Measurements from ENCODE around the gene PLEKHM3. TPM values are rescaled to one million over a fixed set of nuclear protein-coding genes. Genes with fewer than 3 reads are reported as not detected.

PLEKHM3 gene
- total and polyA plus RNA-seq, 4 donors, result 3.0 to 18.3 (median 5.5) TPM

DNA sequence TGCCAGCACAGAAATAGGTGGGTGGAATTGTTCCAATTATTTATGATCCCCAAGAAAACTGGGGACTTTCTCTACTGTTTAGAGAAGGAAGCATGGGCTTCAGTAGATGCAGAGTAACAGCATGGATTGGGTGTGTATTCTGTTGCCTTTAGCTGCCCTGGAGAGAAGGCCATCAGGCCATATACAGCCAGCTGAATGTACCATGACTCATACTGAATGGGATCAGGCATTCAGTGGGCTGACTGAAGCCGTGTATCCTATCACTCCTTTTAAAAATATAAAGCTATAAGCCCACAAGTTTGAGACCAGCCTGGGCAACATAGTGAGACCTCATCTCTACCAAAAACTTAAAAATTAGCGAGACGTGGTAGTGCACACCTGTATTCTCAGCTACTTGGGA is 16.7 kb upstream of the PLEKHM3 start:
- no peak overlapping the region for H3K27ac ChIP-seq (ENCODE audit: low read depth in 1 of 2, low read length in 2 of 2)
- TF ChIP-seq JUND (IDR thresholded peaks at IDR 0.05), result no peak
- no peak overlapping the region for H3K4me3 ChIP-seq (ENCODE audit: low read depth in 1 of 3, low read length in 3 of 3)
- H3K27me3 ChIP-seq (ENCODE audit: control insufficient read depth in 4 of 4, insufficient read depth in 4 of 4, low read length in 3 of 4), result no peaks in the 10 kb centered on the region
- no peak for DNase-seq (ENCODE audit: low spot score)
- no peaks in the 10 kb centered on the region for H3K36me3 ChIP-seq (ENCODE audit: control insufficient read depth in 4 of 4, insufficient read depth in 3 of 4, low read depth in 1 of 4, low read length in 3 of 4)
- WGBS, result 94% methylated on average over 3 of the region's 3 CpGs
- no peak overlapping the region for H3K9ac ChIP-seq (ENCODE audit: low read depth in 1 of 2, low read length in 2 of 2)
- H3K4me1 ChIP-seq (ENCODE audit: control insufficient read depth in 4 of 4, insufficient read depth in 4 of 4, low read length in 3 of 4), result no peaks in the 10 kb centered on the region
- H3K9me3 ChIP-seq (ENCODE audit: control insufficient read depth in 4 of 4, low read length in 3 of 4), result no peaks in the 10 kb centered on the region

DNA sequence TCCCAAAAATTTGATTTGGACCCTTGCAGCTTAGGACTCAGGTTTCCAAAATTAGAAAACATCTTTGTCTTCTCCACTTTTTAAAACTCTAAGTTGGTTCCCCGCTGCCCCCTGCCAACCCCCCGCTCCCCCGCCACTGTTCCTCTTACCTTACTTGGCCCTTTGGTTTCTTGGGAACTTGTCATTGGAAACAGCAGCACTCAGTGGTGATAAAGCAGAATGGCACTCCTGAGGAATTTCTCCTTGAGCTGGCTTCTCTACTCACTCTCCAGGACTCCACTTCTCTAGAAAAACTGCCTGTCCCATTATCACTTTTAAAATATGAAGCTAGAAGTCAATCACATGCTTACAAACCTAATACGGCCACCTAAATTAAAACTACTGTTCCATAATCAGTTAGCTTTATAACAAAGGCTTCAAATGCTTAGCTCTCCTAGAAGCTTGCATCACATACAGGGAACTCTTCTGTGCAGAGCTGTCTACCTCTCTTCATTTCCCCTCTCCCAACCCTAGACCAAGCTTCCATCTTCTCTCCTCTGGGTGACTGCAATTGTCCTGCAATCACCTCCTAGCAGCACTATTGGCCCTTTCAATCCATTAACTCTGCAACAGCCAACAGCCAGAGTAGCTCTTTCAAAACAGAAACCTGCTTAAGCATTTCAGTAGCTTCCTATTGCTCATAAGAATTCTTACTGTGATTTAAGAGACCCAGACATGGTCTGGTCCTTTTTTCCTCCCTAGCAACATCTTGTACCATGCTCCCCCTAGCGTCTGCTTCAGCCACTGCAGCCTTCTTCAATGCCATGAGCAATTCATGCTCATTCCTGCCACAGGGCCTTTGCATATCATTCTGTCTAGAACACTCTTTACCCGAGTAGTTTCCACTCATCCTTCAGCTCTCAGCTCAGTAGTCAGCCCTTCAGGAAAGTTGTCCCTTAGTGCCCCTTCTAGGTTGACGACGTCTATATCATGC is 15.2 kb upstream of the PLEKHM3 start:
- H3K4me3 ChIP-seq (ENCODE audit: low read depth in 1 of 3, low read length in 3 of 3), result no peak overlapping the region
- H3K9ac ChIP-seq (ENCODE audit: low read depth in 1 of 2, low read length in 2 of 2), result no peak overlapping the region
- H3K4me1 ChIP-seq (ENCODE audit: control insufficient read depth in 4 of 4, insufficient read depth in 4 of 4, low read length in 3 of 4), result no peaks in the 10 kb centered on the region
- no peaks in the 10 kb centered on the region for H3K9me3 ChIP-seq (ENCODE audit: control insufficient read depth in 4 of 4, low read length in 3 of 4)
- no peak overlapping the region for H3K27ac ChIP-seq (ENCODE audit: low read depth in 1 of 2, low read length in 2 of 2)
- 58% methylated on average over 8 of the region's 8 CpGs for WGBS
- H3K36me3 ChIP-seq (ENCODE audit: control insufficient read depth in 4 of 4, insufficient read depth in 3 of 4, low read depth in 1 of 4, low read length in 3 of 4), result no peaks in the 10 kb centered on the region
- peak; percentile 81 to 86 for TF ChIP-seq RAD21 (IDR thresholded peaks at IDR 0.05)
- TF ChIP-seq EGR1 (IDR thresholded peaks at IDR 0.05; ENCODE audit: low read depth in 2 of 2), result no peak
- TF ChIP-seq RXRA (IDR thresholded peaks at IDR 0.05), result no peak
- TF ChIP-seq, protein P1, sequence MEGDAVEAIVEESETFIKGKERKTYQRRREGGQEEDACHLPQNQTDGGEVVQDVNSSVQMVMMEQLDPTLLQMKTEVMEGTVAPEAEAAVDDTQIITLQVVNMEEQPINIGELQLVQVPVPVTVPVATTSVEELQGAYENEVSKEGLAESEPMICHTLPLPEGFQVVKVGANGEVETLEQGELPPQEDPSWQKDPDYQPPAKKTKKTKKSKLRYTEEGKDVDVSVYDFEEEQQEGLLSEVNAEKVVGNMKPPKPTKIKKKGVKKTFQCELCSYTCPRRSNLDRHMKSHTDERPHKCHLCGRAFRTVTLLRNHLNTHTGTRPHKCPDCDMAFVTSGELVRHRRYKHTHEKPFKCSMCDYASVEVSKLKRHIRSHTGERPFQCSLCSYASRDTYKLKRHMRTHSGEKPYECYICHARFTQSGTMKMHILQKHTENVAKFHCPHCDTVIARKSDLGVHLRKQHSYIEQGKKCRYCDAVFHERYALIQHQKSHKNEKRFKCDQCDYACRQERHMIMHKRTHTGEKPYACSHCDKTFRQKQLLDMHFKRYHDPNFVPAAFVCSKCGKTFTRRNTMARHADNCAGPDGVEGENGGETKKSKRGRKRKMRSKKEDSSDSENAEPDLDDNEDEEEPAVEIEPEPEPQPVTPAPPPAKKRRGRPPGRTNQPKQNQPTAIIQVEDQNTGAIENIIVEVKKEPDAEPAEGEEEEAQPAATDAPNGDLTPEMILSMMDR (IDR thresholded peaks at IDR 0.05; ENCODE audit: low read depth, low read length, missing input control), result peak; percentile 73
- DNase-seq (ENCODE audit: low spot score), result peak; percentile 65
- no peaks in the 10 kb centered on the region for H3K27me3 ChIP-seq (ENCODE audit: control insufficient read depth in 4 of 4, insufficient read depth in 4 of 4, low read length in 3 of 4)

DNA sequence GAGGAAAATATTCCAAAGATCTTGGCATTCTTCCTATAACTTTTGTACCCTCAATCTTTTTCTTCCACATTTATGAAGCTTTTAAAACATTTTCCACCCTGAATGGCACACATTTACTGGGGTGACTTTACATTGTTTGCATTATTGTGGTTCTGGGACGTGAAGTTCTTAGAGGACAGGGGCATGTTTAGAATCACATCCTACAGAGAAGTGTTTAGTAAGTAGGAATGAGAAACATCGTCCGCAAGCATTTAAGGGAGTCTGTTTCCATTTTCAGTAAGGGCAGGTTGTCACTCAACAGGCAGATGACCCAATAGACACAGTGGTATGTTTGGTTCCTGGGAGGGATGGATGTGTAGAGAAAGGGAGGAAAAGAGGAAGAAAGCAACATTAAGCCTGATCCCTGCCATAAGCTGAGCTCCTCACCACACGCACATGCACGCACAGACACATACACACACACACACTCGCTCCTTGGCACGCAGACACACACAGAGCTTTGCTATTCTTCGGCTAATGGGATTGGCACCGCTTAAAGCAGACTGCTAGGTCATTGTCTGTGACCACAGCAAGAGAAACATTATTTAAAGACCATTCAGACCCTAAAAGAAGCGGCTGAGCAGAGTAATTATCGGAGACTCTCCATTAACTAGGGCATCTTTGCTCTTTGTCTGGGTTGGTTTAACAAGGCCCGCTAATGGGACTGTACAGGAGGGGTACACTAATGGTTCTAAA is 14.2 kb upstream of the PLEKHM3 start:
- TF ChIP-seq EGR1 (IDR thresholded peaks at IDR 0.05; ENCODE audit: low read depth in 2 of 2) (no peak), FOXA2 (IDR thresholded peaks at IDR 0.05) (no peak), GABPA (IDR thresholded peaks at IDR 0.05 in 1 of 2, conservative IDR thresholded peaks at IDR 0.05 in 1 of 2) (no peak), SP1 (IDR thresholded peaks at IDR 0.05) (no peak)
- TF ChIP-seq, protein P2, sequence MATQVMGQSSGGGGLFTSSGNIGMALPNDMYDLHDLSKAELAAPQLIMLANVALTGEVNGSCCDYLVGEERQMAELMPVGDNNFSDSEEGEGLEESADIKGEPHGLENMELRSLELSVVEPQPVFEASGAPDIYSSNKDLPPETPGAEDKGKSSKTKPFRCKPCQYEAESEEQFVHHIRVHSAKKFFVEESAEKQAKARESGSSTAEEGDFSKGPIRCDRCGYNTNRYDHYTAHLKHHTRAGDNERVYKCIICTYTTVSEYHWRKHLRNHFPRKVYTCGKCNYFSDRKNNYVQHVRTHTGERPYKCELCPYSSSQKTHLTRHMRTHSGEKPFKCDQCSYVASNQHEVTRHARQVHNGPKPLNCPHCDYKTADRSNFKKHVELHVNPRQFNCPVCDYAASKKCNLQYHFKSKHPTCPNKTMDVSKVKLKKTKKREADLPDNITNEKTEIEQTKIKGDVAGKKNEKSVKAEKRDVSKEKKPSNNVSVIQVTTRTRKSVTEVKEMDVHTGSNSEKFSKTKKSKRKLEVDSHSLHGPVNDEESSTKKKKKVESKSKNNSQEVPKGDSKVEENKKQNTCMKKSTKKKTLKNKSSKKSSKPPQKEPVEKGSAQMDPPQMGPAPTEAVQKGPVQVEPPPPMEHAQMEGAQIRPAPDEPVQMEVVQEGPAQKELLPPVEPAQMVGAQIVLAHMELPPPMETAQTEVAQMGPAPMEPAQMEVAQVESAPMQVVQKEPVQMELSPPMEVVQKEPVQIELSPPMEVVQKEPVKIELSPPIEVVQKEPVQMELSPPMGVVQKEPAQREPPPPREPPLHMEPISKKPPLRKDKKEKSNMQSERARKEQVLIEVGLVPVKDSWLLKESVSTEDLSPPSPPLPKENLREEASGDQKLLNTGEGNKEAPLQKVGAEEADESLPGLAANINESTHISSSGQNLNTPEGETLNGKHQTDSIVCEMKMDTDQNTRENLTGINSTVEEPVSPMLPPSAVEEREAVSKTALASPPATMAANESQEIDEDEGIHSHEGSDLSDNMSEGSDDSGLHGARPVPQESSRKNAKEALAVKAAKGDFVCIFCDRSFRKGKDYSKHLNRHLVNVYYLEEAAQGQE (IDR thresholded peaks at IDR 0.05), result no peak
- TF ChIP-seq, protein P3, sequence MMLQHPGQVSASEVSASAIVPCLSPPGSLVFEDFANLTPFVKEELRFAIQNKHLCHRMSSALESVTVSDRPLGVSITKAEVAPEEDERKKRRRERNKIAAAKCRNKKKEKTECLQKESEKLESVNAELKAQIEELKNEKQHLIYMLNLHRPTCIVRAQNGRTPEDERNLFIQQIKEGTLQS (IDR thresholded peaks at IDR 0.05), result no peak
- DNase-seq (ENCODE audit: low spot score), result no peak
- 93% methylated on average over 12 of the region's 12 CpGs for WGBS
- no peak overlapping the region for H3K4me3 ChIP-seq (ENCODE audit: low read depth in 1 of 3, low read length in 3 of 3)
- no peaks in the 10 kb centered on the region for H3K4me1 ChIP-seq (ENCODE audit: control insufficient read depth in 4 of 4, insufficient read depth in 4 of 4, low read length in 3 of 4)
- no peaks in the 10 kb centered on the region for H3K27me3 ChIP-seq (ENCODE audit: control insufficient read depth in 4 of 4, insufficient read depth in 4 of 4, low read length in 3 of 4)
- H3K9ac ChIP-seq (ENCODE audit: low read depth in 1 of 2, low read length in 2 of 2), result no peak overlapping the region
- no peaks in the 10 kb centered on the region for H3K36me3 ChIP-seq (ENCODE audit: control insufficient read depth in 4 of 4, insufficient read depth in 3 of 4, low read depth in 1 of 4, low read length in 3 of 4)
- H3K27ac ChIP-seq (ENCODE audit: low read depth in 1 of 2, low read length in 2 of 2), result no peak overlapping the region
- no peaks in the 10 kb centered on the region for H3K9me3 ChIP-seq (ENCODE audit: control insufficient read depth in 4 of 4, low read length in 3 of 4)

All from liver (tissue), 9 donors.